ENCODE data around the gene USH2A.

Gene USH2A, protein sequence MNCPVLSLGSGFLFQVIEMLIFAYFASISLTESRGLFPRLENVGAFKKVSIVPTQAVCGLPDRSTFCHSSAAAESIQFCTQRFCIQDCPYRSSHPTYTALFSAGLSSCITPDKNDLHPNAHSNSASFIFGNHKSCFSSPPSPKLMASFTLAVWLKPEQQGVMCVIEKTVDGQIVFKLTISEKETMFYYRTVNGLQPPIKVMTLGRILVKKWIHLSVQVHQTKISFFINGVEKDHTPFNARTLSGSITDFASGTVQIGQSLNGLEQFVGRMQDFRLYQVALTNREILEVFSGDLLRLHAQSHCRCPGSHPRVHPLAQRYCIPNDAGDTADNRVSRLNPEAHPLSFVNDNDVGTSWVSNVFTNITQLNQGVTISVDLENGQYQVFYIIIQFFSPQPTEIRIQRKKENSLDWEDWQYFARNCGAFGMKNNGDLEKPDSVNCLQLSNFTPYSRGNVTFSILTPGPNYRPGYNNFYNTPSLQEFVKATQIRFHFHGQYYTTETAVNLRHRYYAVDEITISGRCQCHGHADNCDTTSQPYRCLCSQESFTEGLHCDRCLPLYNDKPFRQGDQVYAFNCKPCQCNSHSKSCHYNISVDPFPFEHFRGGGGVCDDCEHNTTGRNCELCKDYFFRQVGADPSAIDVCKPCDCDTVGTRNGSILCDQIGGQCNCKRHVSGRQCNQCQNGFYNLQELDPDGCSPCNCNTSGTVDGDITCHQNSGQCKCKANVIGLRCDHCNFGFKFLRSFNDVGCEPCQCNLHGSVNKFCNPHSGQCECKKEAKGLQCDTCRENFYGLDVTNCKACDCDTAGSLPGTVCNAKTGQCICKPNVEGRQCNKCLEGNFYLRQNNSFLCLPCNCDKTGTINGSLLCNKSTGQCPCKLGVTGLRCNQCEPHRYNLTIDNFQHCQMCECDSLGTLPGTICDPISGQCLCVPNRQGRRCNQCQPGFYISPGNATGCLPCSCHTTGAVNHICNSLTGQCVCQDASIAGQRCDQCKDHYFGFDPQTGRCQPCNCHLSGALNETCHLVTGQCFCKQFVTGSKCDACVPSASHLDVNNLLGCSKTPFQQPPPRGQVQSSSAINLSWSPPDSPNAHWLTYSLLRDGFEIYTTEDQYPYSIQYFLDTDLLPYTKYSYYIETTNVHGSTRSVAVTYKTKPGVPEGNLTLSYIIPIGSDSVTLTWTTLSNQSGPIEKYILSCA (N-terminal part only)

DNA sequence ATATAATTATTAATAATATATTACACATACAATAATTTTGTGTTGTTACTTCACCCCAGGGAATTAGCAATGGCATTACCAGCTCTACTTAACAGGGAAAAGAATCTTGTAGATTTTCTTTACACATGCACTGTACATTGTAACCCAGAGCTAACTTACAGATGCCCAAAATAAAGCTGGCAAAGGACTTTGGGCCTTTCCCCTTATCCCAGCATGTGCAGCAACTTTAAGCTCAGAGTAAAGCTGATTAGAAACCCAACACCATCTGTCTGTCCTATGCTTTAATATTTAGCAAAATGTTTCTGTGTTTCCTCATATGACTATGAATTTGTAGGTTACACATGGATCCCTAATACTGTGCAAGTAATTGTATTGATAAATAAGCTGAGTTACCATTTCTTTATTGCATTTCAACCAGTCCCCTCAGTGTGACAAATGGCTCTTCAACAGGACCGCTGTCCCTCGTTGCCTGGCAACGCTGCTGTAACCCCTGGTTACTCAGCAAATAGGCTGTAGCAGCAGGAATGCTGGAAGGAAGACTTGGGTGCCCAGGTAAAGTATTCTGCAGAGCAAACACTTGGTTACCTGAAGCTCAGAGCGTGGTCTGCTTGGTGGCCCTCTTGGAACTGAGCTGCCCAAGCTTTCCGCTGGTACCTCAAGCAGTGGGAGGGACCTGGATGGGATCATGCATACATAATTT lies at the start of gene USH2A:
TSS of gene USH2A (minus strand) at position 628 of the 700 bp plus-strand sequence. CDS start 1,112 bp downstream, outside the sequence.
- DNase-seq (ENCODE audit: low read depth) = no peak
- TF ChIP-seq, protein P1, sequence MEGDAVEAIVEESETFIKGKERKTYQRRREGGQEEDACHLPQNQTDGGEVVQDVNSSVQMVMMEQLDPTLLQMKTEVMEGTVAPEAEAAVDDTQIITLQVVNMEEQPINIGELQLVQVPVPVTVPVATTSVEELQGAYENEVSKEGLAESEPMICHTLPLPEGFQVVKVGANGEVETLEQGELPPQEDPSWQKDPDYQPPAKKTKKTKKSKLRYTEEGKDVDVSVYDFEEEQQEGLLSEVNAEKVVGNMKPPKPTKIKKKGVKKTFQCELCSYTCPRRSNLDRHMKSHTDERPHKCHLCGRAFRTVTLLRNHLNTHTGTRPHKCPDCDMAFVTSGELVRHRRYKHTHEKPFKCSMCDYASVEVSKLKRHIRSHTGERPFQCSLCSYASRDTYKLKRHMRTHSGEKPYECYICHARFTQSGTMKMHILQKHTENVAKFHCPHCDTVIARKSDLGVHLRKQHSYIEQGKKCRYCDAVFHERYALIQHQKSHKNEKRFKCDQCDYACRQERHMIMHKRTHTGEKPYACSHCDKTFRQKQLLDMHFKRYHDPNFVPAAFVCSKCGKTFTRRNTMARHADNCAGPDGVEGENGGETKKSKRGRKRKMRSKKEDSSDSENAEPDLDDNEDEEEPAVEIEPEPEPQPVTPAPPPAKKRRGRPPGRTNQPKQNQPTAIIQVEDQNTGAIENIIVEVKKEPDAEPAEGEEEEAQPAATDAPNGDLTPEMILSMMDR (IDR thresholded peaks at IDR 0.05; ENCODE audit: control insufficient read depth, insufficient read depth, low read depth, low read length, missing control alignments) = no peak
- H3K4me3 ChIP-seq (ENCODE audit: control insufficient read depth, low read depth, low read length) = no peak within 1 kb of the TSS

DNA sequence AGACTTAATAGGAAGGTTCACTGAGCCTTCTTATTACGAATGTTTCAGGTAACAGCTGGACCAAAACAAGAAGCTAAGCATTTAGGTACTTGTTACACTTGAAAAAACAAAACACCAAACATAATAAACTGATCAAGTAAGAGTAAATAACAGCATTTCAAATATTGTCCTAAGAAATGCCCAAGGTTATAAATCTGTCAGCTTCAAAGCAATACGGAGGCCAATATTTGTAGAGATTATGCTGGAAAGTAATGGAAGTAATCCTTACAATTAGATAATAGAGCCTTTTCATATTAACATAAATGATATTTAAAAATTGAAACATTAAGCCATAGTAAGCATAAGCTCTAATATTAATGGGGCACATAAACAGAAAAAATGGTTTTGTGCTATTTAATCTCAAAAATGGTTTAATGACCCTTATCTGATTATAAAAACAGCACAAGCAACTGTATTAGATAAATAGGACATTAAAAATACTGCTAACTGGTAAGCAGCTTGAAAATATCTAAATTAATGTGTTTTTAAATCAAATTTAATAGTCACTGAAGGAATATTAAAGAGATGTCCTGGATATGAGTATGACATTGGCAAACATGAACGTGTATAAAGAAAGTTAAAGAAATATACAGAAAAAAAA lies 43.0 kb upstream of the USH2A start:
- TF ChIP-seq, protein P1 (IDR thresholded peaks at IDR 0.05; ENCODE audit: control insufficient read depth, insufficient read depth, low read depth, low read length, missing control alignments) = no peak
- DNase-seq (ENCODE audit: low read depth) = no peak
- no peak overlapping the region for H3K4me3 ChIP-seq (ENCODE audit: control insufficient read depth, low read depth, low read length)

DNA sequence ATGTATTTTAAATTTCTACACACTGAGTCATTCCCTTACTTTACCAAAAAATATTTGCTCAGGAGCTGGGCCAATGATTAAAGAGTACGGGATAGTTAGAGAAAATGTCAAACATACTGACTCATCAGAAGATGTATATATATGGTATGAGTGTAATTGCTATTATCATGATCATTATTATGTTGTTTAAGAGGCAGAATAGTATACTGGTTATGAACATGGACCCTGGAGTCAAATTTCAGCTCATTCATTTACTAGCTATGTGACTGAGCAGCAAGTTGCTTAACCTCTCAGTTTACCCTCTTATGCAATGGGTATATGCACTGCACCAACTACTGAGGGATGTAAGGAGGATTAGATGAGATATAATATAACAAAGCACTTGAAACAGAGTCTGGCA lies 41.2 kb upstream of the USH2A start:
- TF ChIP-seq, protein P1 (IDR thresholded peaks at IDR 0.05; ENCODE audit: control insufficient read depth, insufficient read depth, low read depth, low read length, missing control alignments) = no peak
- DNase-seq (ENCODE audit: low read depth) = peak; percentile 35
- H3K4me3 ChIP-seq (ENCODE audit: control insufficient read depth, low read depth, low read length) = no peak overlapping the region

DNA sequence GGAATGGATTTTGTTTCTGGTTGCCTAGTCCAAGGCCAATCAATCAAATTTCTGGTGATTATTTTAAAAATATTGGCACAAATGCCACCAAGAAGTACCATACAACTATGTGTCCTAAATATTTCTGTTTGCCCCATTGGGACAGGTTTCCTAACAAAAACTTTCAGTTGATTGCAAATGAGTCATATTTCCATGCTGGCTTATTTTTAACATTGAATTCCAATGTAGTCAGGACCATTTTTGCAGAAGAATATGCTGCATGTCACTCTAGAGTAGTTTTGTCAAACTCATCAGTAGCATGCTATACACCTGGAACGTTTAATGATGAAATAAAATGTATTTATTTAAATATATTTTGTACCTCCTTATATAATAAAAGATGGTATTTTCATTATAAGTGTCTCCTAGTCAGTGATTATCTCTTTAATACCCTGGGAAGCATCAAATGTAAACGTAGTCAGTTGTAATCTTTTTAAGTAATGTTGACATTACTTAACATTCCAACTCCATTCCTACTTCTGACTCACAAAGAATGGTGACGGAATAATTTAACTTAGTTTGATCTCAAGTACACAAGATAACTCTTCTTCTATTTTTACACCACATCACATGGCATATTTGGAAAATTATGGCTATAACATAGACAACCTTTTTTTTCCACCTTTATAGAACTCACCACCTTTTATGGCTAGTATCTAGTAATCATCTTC lies 39.0 kb upstream of the USH2A start:
- DNase-seq (ENCODE audit: low read depth) = no peak
- TF ChIP-seq, protein P1 (IDR thresholded peaks at IDR 0.05; ENCODE audit: control insufficient read depth, insufficient read depth, low read depth, low read length, missing control alignments) = no peak
- no peak overlapping the region for H3K4me3 ChIP-seq (ENCODE audit: control insufficient read depth, low read depth, low read length)

DNA sequence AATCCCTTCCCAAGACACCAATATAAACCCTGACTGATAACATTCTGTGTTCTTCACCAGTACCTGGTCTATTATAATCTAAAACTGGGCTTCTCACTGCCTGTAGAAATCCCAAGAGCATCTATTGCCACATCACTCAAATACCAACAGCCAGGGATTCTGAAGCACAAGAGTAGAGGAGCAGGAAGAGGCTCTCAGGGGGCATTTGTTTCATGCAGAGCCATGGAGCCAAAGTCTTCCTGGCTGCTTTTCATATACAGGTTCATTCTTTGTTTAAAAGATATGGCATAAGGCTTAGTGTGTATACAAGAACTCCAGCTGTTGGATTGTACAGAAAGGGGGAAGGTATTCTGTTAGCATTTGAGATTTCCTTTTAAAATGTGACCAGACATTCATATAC lies 38.2 kb upstream of the USH2A start:
- no peak for DNase-seq (ENCODE audit: low read depth)
- H3K4me3 ChIP-seq (ENCODE audit: control insufficient read depth, low read depth, low read length) = no peak overlapping the region
- TF ChIP-seq, protein P1 (IDR thresholded peaks at IDR 0.05; ENCODE audit: control insufficient read depth, insufficient read depth, low read depth, low read length, missing control alignments) = no peak

All from AG09309 (cell line).